Progenitor cell of endocrine pancreas (in vitro differentiated cells): Measurements from ENCODE around the gene SLC9A1. TPM values are rescaled to one million over a fixed set of nuclear protein-coding genes. Genes with fewer than 3 reads are reported as not detected.
A peak's percentile ranks its signal among the peaks of the same experiment; 100 is the strongest.

Experiments used
- DNase-seq: peaks from one replicate; pipeline ENCODE4 v3.0.0; 2021; ENCODE audit warnings: low spot score; ENCODE audit not compliant: unreplicated experiment
- H3K27ac Mint-ChIP-seq: 2 replicates; pipeline ENCODE4 v1.8.0; 2021; ENCODE audit warnings: mild to moderate bottlenecking, moderate library complexity, mixed read lengths
- H3K27me3 Mint-ChIP-seq: 2 replicates; pipeline ENCODE4 v1.8.0; 2021; ENCODE audit warnings: mixed read lengths
- H3K36me3 Mint-ChIP-seq: 2 replicates; pipeline ENCODE4 v1.8.0; 2022; ENCODE audit warnings: mixed read lengths; ENCODE audit not compliant: insufficient read depth
- H3K4me1 Mint-ChIP-seq: 2 replicates; pipeline ENCODE4 v1.8.0; 2021; ENCODE audit warnings: low read depth, mixed read lengths
- H3K4me3 Mint-ChIP-seq: 2 replicates; pipeline ENCODE4 v1.8.0; 2021; ENCODE audit warnings: low read depth, mild to moderate bottlenecking, moderate library complexity, mixed read lengths
- H3K9me3 Mint-ChIP-seq: 2 replicates; pipeline ENCODE4 v1.8.0; 2021; ENCODE audit warnings: low read depth, mixed read lengths
- total RNA-seq: library from RNA; stranded (reverse); gene quantifications from 2 replicates; pipeline ENCODE4 v1.2.1, GENCODE V29; 2021
- TF ChIP-seq, protein P1 (sequence below): fragments of 200-600 bp; sonication (generic); IDR thresholded peaks from one replicate; pipeline ENCODE4 v1.5.0; 2021; ENCODE audit warnings: antibody characterized with exemption, mild to moderate bottlenecking; ENCODE audit not compliant: unreplicated experiment

SLC9A1 gene
- total RNA-seq, 1 donor from 2014 or later = 19.6 TPM

DNA sequence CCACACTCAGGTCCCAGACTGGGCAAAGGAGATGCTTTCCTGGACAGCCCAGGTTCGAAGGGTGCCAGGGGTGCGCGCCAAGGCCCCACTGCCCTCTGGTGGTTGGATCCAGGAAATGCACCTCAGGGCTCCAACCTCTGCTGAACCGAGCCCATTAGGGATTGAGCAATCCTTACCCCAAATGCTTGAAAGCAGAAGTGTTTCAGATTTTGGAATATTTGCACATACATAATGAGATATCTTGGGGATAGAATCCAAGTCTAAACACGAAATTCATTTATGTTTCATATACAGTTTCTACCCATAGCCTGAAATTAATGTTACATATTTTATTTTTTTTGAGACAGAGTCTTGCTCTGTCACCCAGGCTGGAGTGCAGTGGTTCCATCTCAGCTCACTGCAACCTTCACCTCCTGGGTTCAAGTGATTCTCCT lies 57.4 kb downstream of the SLC9A1 start:
- H3K4me3 Mint-ChIP-seq = no peak overlapping the region
- H3K27ac Mint-ChIP-seq = no peak overlapping the region
- TF ChIP-seq, protein P1, sequence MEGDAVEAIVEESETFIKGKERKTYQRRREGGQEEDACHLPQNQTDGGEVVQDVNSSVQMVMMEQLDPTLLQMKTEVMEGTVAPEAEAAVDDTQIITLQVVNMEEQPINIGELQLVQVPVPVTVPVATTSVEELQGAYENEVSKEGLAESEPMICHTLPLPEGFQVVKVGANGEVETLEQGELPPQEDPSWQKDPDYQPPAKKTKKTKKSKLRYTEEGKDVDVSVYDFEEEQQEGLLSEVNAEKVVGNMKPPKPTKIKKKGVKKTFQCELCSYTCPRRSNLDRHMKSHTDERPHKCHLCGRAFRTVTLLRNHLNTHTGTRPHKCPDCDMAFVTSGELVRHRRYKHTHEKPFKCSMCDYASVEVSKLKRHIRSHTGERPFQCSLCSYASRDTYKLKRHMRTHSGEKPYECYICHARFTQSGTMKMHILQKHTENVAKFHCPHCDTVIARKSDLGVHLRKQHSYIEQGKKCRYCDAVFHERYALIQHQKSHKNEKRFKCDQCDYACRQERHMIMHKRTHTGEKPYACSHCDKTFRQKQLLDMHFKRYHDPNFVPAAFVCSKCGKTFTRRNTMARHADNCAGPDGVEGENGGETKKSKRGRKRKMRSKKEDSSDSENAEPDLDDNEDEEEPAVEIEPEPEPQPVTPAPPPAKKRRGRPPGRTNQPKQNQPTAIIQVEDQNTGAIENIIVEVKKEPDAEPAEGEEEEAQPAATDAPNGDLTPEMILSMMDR = peak; percentile 98
- H3K9me3 Mint-ChIP-seq = no peaks in the 10 kb centered on the region
- no peaks in the 10 kb centered on the region for H3K27me3 Mint-ChIP-seq
- H3K4me1 Mint-ChIP-seq = peaks cover 6% of the 10 kb centered on the region
- peak; percentile 77 for DNase-seq
- H3K36me3 Mint-ChIP-seq = no peaks in the 10 kb centered on the region

DNA sequence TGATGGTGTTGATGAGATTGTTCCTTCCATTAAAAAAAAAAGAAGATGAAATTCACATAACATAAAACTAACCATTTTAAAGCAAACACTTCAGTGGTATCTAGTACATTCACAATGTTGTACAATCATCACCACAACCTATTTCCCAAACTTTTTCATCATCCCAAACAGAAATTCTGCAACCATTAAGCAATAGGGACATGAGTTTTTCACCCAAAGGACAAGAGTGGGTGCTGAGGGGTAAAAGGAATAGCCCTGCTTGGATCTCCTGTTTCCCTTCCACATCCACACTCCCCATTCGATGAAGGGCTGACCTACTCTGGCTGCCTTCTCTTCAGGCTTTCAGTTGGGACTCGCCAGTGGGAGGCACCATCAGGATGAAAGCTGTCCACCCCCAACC lies 59.3 kb downstream of the SLC9A1 start:
- H3K9me3 Mint-ChIP-seq = no peaks in the 10 kb centered on the region
- H3K4me3 Mint-ChIP-seq = no peak overlapping the region
- H3K36me3 Mint-ChIP-seq = no peaks in the 10 kb centered on the region
- no peak overlapping the region for H3K27ac Mint-ChIP-seq
- no peak for DNase-seq
- H3K4me1 Mint-ChIP-seq = peaks cover 6% of the 10 kb centered on the region
- H3K27me3 Mint-ChIP-seq = peaks cover 4% of the 10 kb centered on the region
- TF ChIP-seq, protein P1 = no peak

DNA sequence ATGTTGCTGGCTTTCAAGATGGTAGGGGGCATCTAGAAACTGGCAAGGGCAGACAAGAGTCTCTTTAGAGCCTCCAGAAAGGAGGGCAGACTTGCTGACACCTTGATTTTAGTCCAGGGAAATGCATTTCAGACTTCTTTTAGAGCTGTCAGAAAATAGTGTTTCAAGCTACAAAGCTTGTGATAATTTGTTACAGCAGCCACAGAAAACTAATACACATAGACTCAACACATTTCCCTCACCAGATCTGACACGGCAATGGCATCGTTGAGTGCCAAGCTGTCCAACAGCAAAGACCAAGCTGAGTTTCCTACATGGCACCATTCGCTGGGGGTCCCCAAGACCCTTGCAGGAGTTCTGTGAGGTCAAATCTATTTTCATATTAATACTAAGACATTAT lies 62.0 kb downstream of the SLC9A1 start:
- Mint-ChIP-seq H3K36me3 (no peaks in the 10 kb centered on the region), H3K27ac (no peak overlapping the region), H3K4me1 (no peaks in the 10 kb centered on the region), H3K9me3 (no peaks in the 10 kb centered on the region), H3K27me3 (peaks cover 4% of the 10 kb centered on the region), H3K4me3 (no peak overlapping the region)
- TF ChIP-seq, protein P1 = no peak
- DNase-seq = no peak

DNA sequence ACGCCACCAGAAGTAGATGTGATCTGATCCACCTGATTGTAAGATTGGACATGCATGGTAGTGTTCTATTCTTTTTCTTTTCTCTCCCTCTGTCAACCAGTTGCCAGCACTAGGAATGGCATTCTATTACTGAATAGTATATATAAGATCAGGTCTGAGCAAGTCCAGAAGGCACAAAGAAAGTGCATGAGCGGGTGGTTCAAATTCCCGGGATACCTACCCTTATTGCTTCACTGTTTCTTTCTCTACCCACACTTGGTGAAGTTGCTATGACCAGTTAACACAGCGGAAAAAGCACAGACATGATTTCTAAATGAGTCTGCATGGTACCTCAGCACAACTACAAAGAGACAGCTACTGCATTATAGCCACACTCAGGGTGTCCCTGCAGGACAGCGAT lies 64.0 kb downstream of the SLC9A1 start:
- H3K36me3 Mint-ChIP-seq = no peaks in the 10 kb centered on the region
- H3K4me1 Mint-ChIP-seq = no peaks in the 10 kb centered on the region
- H3K9me3 Mint-ChIP-seq = no peaks in the 10 kb centered on the region
- H3K27ac Mint-ChIP-seq = no peak overlapping the region
- peaks cover 4% of the 10 kb centered on the region for H3K27me3 Mint-ChIP-seq
- no peak overlapping the region for H3K4me3 Mint-ChIP-seq
- TF ChIP-seq, protein P1 = no peak
- DNase-seq = no peak

DNA sequence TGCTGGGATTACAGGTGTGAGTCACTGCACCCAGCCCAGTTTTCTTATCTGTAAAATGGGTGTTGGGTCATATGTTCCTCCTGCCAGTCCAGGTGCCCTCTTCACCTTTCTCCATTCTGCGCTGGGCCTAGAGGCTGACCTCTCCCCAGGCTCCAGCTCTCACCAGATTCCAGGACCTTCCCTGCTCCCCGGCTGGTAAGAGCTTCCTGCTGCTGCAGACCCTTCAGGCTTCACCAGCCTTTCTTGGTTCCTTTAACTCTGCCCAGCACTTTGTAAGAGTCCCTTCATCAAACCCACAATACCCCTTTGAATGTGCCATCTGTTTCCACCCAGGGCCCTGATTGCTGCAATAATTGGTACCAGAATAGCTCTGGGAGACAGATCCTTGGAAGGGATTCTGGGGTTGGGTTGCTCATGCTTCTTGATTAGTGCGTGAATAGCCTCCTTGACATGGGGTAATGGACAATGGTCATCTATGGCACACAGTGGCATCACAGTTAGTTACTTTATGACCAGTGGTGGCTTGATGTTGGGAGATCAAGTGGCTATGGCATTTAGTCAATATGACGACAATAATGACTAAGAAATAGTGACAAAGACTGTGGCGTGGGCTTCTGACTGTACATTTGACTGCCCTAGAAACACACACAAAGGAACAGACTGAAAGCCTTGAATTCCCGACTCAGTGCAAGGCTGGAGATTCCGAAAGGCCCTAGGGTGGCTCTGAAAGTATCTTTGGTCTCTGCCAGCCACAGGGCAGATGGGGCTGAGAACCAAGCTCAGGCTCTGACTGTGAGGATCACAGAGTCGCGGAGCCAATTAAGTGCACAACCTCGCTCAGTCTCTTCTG lies 67.3 kb downstream of the SLC9A1 start:
- Mint-ChIP-seq H3K9me3 (peaks cover 5% of the 10 kb centered on the region), H3K4me3 (no peak overlapping the region), H3K27ac (no peak overlapping the region), H3K36me3 (no peaks in the 10 kb centered on the region), H3K4me1 (no peaks in the 10 kb centered on the region), H3K27me3 (peaks cover 12% of the 10 kb centered on the region)
- TF ChIP-seq, protein P1 = no peak
- DNase-seq = no peak
